Lung microvascular endothelial cell (primary cell): ENCODE measurements around the gene RAMP3. TPM values are rescaled to one million over a fixed set of nuclear protein-coding genes. Genes with fewer than 3 reads are reported as not detected.
"Not testable (repeated sequence)": the region's sequence is repeated elsewhere in the genome, so short reads cannot be mapped to it uniquely, and the experiment has no call there.

Source experiments
- DNase-seq, 2 donors: peaks; one replicate each; pipeline versions ENCODE4 v3.0.0 to v3.0.0-alpha.2; 2010; ENCODE audit warnings: low read depth in 2 of 2
- total RNA-seq: library from RNA; depleted of rRNA; stranded (reverse); fragments of >200 nt; gene quantifications from 2 replicates; pipeline ENCODE4 v1.2.1, GENCODE V29; 2014

RAMP3 gene
- total RNA-seq, result 51.2 and 218 TPM in 2 replicates

- peak in 1 of 2 donors; percentile 29 for DNase-seq
These were observed at the start of gene RAMP3 for GRCh38 chr7:45157653-45158401. RAMP3 (plus strand) TSS chr7:45157791; CDS start chr7:45157829, 38 bp downstream.

- DNase-seq, result no peak
These were observed 48.7 kb upstream of the RAMP3 start for GRCh38 chr7:45108863-45109262.

- peak; percentile 95 to 96 for DNase-seq
These were observed 46.0 kb upstream of the RAMP3 start, which contains the start of gene TBRG4 for GRCh38 chr7:45111298-45112223. TBRG4 (minus strand) TSS chr7:45111697; CDS start chr7:45109237, 2,460 bp downstream.

DNA sequence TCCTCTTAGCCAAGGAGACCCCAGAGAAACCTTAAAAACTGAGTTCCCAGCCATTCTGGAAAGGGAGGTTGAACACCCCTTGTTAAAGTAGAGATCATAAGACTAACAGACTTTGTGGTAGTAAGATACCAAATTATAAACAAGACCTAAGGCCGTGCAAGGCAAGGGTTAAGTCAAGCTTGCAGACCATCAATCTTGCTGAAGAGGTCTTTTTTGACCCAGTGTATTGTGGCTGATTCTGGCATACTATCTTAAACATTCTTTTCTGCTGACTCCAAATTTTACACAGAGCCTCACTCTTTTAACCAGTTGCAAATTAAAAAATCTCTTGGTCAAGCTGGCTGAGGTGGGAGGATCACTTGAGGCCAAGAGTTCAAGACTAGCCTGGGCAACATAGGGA is 44.9 kb upstream of the RAMP3 start:
- no peak for DNase-seq

- DNase-seq, result not testable (repeated sequence)
These were observed 43.3 kb upstream of the RAMP3 start for GRCh38 chr7:45114257-45114656.

- no peak for DNase-seq
These were observed 42.7 kb upstream of the RAMP3 start for GRCh38 chr7:45114926-45115325.

DNA sequence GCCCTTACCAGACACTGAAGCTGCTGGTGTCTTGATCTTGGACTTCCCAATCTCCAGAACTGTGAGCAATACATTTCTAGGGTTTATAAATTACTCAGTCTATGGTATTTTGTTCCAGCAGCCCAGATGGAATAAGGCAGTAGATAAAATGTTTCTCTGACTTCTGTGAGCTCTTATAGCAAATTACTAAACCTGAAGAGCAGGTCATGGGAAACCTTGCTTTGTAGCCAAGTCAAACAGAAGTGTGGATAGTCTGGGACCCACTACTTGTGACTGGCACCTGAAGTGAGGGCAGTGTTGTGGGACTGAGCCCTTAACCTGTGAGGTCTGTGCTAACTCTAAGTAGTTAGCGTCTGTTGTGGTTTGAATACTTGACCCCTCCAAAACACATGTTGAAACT is 41.5 kb upstream of the RAMP3 start:
- DNase-seq, result no peak

- DNase-seq, result no peak
These were observed 40.0 kb upstream of the RAMP3 start for GRCh38 chr7:45117582-45117981.

GRCh38 chr7:45118292-45118691 is 39.3 kb upstream of the RAMP3 start:
- no peak for DNase-seq

- no peak for DNase-seq
These were observed 38.7 kb upstream of the RAMP3 start for GRCh38 chr7:45118889-45119331.

- DNase-seq, result no peak
These were observed 38.0 kb upstream of the RAMP3 start for GRCh38 chr7:45119550-45119949.

GRCh38 chr7:45122975-45123860 is 34.4 kb upstream of the RAMP3 start:
- no peak for DNase-seq

DNA sequence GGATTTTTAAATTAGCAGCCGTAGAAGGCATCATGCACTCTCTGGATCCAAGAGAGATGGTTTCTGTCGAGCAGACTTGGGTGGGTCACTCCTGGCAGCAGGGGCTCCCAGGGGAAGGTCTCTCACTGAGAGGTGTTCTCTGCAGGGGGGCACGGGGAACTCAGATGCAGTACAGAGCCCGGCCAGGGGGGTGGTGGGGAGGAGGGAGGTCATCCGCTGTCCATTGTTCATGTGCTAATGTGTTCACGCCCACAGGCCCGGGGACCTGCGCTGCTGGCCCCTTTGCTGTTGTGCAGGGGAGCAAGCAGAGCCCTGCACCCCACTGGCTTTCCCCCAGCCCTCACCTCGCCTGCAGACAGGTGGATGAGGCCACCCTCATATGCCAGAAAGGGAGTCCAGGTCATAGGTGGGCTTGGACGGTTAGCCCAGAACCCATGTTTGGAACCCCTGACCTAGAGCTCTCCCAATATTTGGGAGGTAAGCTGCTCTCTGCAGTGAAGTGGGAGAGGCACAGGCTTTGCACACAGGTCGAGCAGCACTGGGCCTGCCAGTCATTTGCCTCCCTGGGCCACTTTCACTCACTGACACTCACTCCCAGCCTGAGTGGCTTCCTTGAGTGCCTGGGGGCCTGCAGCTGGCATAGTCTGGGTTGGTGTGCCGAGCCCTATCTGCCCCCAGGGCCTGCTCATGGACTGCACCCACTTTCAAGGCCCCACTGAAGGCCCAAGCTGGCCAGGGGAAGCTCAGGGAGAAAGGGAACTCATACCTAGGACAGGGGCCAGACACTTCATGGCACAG is 33.5 kb upstream of the RAMP3 start:
- DNase-seq, result no peak

GRCh38 chr7:45125193-45125904 is 32.2 kb upstream of the RAMP3 start:
- DNase-seq, result no peak

DNA sequence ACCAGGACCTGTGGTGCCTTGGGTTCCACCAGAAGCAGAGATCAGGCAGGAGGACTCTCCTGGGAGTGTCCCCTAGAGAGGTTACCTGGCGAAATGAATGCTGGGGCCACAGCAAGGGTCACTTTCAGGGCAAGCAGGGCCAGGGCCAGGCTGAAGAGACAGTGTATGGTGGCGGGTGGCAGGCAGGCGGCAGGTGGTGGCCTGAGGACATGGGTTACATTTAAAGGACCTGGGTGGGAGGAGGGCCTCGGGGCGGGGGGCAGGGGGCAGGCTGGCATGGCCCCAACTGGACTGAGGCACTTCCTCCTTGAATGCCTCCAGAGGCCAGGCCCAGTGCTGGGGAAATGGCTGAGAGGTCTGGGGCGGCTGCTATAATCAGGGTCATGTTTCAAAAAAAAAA is 31.4 kb upstream of the RAMP3 start:
- no peak for DNase-seq

DNA sequence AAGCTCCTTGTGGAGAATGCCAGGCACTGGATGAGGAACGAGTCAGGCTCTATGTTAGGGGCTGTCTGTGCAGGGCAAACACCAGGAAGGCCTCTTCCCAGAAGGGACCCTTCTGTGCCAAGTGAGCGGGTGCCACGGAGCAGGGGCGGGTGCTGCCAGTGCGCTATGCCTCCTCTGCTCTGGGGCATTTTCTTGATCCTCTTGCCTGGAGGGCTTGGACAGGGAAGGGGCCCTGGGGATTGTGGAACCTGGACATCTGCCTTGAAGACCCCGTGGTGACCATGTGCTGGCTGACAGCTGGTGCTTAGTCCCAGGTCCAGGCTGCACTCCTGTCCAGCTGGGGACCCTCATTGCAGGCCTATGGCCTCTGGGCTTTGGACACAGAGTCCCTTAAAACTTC is 30.7 kb upstream of the RAMP3 start:
- DNase-seq, result no peak

DNA sequence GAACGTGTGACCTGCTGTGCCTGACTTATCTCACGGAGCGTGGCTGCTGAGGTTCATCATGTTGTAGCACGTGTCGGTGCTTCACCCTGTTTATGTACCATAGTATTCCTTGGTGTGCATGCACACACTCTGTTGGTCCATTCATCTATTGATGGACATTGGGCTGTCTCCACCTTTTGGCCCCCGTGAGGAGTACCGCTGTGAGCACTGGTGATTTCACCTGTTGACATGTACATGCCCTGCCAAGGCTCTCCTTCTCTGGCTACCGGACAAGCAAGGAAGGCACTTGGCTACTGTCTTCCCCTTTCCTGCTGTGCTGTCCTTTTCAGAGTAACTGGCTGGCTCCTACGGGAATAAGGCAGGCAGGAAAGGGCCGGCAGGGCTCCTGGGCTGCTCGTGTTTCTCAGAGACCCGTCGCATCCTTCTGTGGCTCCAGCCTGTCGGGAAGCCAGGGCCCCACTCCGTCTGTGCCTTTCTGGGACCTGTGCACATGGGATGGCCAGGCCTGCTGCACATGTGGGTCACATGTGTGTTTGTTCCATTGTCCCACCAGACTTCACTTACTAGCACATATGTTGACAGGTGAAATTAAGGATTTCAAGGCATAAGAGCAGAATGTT is 28.3 kb upstream of the RAMP3 start:
- DNase-seq, result no peak

DNA sequence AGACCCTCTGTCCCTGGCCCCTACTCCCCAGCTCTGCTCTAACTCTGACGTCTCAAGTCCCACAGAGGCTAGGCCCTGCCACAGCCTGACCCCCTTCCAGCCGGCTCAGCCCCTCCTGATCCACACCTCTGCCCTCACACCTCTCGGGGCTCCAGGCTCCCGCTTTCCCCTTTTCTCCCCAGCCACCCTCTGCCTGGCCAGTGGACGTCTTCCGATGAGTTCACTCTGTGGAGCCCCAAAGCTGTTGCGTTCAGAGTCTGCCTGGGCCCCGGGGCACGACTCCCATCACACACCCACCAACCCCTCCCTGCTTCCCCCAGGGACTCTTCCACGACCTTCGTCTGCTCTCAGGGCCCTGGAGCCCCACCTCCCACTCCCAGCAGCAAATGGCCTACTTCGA is 27.7 kb upstream of the RAMP3 start:
- DNase-seq, result no peak

GRCh38 chr7:45130910-45131309 is 26.7 kb upstream of the RAMP3 start:
- DNase-seq, result no peak
